PC-3 (cell line): ENCODE measurements around the gene ALX4.

ENCODE experiments used
- CTCF ChIP-seq: fragments of 300-600 bp; sonication (generic); conservative IDR thresholded peaks from 2 replicates; pipeline ENCODE4 v1.5.1; 2017; ENCODE audit warnings: antibody characterized with exemption, low read depth, mild to moderate bottlenecking, low read length
- EZH2phosphoT487 ChIP-seq: fragments of 300-600 bp; sonication (generic); IDR thresholded peaks from 2 replicates; pipeline ENCODE4 v1.6.1; 2018; ENCODE audit warnings: mild to moderate bottlenecking, antibody characterized with exemption, low read length, borderline replicate concordance

GRCh38 chr11:44271286-44271685 lies 38.7 kb downstream of the ALX4 start:
- TF ChIP-seq CTCF = no peak
- no peak for TF ChIP-seq EZH2phosphoT487
